ENCODE data around the gene CPNE2.
"Not testable (repeated sequence)": the region's sequence is repeated elsewhere in the genome, so short reads cannot be mapped to it uniquely, and the experiment has no call there.

The CPNE2 gene

DNA sequence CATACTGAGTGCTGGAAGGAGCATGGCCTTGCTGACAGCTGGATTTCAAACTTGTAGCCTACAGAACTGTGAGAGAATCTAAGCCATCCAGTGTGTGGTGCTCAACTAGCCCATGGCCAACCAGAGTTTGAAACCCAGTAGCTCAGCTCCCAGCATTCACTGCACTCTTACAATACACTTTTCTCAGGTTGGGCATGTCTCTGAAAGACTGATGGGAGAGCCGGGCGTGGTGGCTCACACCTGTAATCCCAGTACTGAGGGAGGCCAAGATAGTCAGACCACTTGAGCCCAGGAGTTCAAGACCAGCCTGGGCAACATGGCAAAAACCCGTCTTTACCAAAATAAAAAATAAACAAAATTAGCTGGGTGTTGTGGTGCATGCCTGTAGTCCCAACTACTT, 3.8 kb downstream of the CPNE2 start:
- no peak for DNase-seq
- Histone ChIP-seq H3K36me3 (no peaks in the 10 kb centered on the region), H3K9me3 (no peaks in the 10 kb centered on the region), H3K27ac (no peak overlapping the region), H3K4me3 (no peak overlapping the region), H3K4me1 (peaks cover 0 to 39% (median 24%) of the 10 kb centered on the region in 4 donors), H3K27me3 (no peaks in the 10 kb centered on the region)
- TF ChIP-seq, protein P1, sequence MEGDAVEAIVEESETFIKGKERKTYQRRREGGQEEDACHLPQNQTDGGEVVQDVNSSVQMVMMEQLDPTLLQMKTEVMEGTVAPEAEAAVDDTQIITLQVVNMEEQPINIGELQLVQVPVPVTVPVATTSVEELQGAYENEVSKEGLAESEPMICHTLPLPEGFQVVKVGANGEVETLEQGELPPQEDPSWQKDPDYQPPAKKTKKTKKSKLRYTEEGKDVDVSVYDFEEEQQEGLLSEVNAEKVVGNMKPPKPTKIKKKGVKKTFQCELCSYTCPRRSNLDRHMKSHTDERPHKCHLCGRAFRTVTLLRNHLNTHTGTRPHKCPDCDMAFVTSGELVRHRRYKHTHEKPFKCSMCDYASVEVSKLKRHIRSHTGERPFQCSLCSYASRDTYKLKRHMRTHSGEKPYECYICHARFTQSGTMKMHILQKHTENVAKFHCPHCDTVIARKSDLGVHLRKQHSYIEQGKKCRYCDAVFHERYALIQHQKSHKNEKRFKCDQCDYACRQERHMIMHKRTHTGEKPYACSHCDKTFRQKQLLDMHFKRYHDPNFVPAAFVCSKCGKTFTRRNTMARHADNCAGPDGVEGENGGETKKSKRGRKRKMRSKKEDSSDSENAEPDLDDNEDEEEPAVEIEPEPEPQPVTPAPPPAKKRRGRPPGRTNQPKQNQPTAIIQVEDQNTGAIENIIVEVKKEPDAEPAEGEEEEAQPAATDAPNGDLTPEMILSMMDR (IDR thresholded peaks at IDR 0.05), result no peak
- intact Hi-C loops (cut with DNase I; ENCODE audit: low total_unique reads), result no loop called here

DNA sequence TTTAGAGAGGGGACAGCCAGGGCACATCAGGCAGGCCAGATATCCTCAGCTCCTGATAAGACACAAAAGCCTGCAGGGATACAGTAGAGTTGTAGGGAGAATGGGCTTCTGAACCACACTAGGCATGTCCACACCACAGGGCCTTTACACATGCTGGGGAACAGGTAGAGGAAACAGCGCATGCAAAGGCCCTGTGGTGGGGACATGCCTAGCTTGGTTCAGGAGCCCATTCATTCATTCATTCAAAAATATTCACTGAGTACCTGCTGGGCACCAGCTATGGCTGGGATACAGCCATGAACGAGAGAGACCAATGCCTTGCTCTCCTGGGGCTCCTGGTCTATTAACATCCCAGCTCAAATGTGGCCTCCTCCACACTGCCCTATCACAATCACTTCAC, 4.4 kb downstream of the CPNE2 start:
- H3K4me3 ChIP-seq, result no peak overlapping the region
- no peaks in the 10 kb centered on the region for H3K9me3 ChIP-seq
- H3K27ac ChIP-seq, result no peak overlapping the region
- H3K4me1 ChIP-seq, result peaks cover 0 to 33% (median 21%) of the 10 kb centered on the region in 4 donors
- TF ChIP-seq, protein P1 (IDR thresholded peaks at IDR 0.05), result no peak
- intact Hi-C loops (cut with DNase I; ENCODE audit: low total_unique reads), result no loop called here
- DNase-seq, result no peak
- H3K27me3 ChIP-seq, result no peaks in the 10 kb centered on the region
- H3K36me3 ChIP-seq, result no peaks in the 10 kb centered on the region

DNA sequence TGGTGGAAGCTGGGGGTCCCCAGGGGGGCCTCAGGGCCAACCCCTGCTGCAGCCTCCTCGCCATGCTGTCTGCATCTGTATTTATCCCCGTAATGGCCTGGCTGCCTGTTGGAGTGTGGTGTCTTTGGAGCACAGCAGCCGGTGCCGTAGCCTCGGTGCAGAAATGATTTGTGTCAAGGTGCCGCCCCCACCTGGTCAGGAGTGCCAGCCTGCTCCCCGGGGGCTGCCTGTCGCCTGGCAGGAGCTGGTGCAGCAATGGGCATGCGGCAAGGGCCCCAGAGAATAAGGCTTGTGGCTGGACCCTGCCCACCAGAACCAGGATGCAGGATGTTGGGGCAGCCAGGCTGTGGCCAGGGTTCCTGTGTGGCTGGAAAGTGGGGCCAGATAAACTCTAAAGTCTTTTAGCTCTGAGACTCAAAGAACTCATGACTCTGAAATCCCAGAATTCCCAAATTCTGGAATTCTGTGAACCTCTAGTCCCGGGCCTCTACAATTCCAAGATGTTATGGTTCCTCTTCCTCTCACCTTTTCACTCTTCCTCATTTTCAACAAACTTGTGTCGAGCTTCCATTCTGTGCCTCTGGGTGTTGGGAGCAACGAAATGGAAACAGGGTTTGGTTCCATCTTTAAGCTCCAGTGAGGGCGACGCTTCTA, 5.9 kb downstream of the CPNE2 start:
- no peaks in the 10 kb centered on the region for H3K36me3 ChIP-seq
- peaks cover 0 to 25% (median 16%) of the 10 kb centered on the region in 4 donors for H3K4me1 ChIP-seq
- no peak overlapping the region for H3K4me3 ChIP-seq
- intact Hi-C loops (cut with DNase I; ENCODE audit: low total_unique reads), result no loop called here
- TF ChIP-seq, protein P1 (IDR thresholded peaks at IDR 0.05), result no peak
- no peak overlapping the region for H3K27ac ChIP-seq
- H3K9me3 ChIP-seq, result no peaks in the 10 kb centered on the region
- H3K27me3 ChIP-seq, result no peaks in the 10 kb centered on the region
- DNase-seq, result no peak

DNA sequence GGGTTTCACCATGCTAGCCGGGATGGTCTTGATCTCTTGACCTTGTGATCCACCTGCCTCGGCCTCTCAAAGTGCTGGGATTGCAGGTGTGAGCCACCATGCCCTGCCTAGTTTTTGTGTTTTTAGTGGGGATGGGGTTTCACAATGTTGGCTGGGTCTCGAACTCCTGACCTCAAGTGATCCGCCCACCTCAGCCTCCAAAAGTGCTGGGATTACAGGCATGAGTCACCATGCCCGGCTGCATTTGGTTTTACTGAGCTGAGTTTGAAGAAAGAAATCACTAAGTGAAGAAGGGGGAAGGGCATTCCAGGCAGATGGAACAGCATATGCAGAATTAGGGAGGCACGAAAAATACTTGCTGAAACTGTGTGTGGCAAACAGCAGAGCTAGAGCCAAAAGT, 7.6 kb downstream of the CPNE2 start:
- not testable (repeated sequence) for H3K36me3 ChIP-seq, H3K9me3 ChIP-seq, H3K27me3 ChIP-seq, DNase-seq, H3K4me3 ChIP-seq, H3K27ac ChIP-seq, H3K4me1 ChIP-seq
- intact Hi-C loops (cut with DNase I; ENCODE audit: low total_unique reads), result loop anchor here (10.0 kb wide), 1 partner anchor 1095 kb away; the partner anchor contains the start of gene CSNK2A2

DNA sequence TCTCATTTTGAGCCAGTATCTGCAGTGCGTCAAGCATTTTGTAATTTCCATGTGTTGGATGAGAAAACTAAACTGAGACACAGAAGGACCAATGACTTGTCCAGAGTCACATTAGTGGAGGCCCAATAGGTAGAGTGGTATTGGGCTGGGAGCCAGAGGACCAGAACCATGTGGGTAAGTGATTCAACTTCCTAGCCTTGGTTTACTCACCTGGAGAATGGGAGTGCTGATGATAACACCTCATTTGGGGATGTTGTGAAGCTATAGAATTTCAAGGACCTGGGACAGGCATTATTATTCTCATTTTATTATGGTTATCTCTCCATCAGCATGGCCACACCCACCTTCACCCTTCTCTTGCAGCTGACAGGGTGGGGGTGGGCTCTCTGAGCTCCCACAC, 8.1 kb downstream of the CPNE2 start:
- no peak overlapping the region for H3K27ac ChIP-seq
- no peak for DNase-seq
- no peaks in the 10 kb centered on the region for H3K27me3 ChIP-seq
- peaks cover 0 to 8% (median 3%) of the 10 kb centered on the region in 4 donors for H3K4me1 ChIP-seq
- no peaks in the 10 kb centered on the region for H3K9me3 ChIP-seq
- intact Hi-C loops (cut with DNase I; ENCODE audit: low total_unique reads), result loop anchor here (10.0 kb wide), 1 partner anchor 1094 kb away; the partner anchor contains the start of gene CSNK2A2
- TF ChIP-seq, protein P1 (IDR thresholded peaks at IDR 0.05), result no peak
- no peak overlapping the region for H3K4me3 ChIP-seq
- no peaks in the 10 kb centered on the region for H3K36me3 ChIP-seq

DNA sequence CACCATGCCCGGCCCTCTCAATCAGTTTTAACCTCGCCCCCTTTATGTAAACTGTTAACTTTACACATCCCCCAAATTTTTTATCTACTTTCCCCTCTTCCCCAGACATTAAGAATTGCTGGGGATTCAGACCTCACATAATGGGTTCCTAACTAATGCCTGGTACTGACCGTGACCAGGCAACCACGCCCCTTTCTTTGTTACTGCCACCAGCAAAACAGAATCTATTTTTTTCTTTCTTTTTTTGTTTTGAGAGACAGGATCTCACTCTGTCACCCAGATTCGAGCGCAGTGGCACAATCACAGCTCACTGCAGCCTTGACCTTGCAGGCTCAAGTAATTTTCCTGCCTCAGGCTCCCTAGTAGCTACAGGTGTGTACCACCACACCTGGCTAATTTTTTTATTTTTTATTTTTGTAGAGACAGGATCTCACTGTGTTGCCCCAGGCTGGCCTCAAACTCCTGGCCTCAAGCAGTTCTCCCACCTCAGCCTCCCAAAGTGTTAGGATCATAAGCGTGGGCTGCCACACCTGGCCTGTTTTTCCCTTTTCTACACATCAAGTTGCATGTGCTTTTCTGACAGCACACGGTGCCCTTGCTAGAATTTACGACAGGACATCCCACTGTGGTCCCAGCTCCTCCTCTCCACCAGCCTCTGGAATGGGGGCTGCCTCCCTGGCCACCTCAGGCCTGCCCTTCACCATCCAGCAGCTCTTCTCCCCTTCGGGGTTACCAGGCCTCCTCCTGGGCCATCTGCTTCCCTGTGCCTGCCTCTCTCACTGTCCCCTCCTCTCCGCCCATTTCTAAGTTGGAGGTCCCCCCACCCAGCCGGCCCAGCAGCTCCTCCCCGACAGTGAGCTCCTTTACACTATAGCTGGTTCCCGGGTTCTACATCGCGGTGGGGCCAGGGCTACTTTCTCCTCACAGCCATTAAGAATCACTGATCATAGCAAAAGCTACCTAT, 10.8 kb downstream of the CPNE2 start:
- no peak for DNase-seq
- Histone ChIP-seq H3K27me3 (no peaks in the 10 kb centered on the region), H3K4me1 (peaks cover 0 to 7% (median 2%) of the 10 kb centered on the region in 4 donors), H3K9me3 (no peaks in the 10 kb centered on the region), H3K27ac (no peak overlapping the region), H3K36me3 (no peaks in the 10 kb centered on the region), H3K4me3 (no peak overlapping the region)
- intact Hi-C loops (cut with DNase I; ENCODE audit: low total_unique reads), result loop anchor here (10.0 kb wide), 1 partner anchor 1092 kb away; the partner anchor contains the start of gene CSNK2A2
- TF ChIP-seq, protein P1 (IDR thresholded peaks at IDR 0.05), result no peak

Measured in tibial artery (tissue), 4 donors.